HepG2 (cell line): ENCODE measurements around the gene LINC00237. TPM values are rescaled to one million over a fixed set of nuclear protein-coding genes. Genes with fewer than 3 reads are reported as not detected.

ENCODE experiments used
- HINFP ChIP-seq: sonication (generic); formaldehyde crosslinking; IDR thresholded peaks from 2 replicates; pipeline ENCODE4 v1.4.0; 2020; ENCODE audit warnings: low read depth, mild to moderate bottlenecking, missing genetic modification reagents
- HOXA9 ChIP-seq: sonication (generic); formaldehyde crosslinking; IDR thresholded peaks from 2 replicates; pipeline ENCODE4 v1.8.1; 2022; ENCODE audit warnings: missing genetic modification reagents, mild to moderate bottlenecking, moderate library complexity, borderline replicate concordance
- NCOA2 ChIP-seq: sonication (generic); formaldehyde crosslinking; IDR thresholded peaks from 2 replicates; pipeline ENCODE4 v1.8.0; 2022; ENCODE audit warnings: inconsistent platforms
- ONECUT2 ChIP-seq: sonication (generic); formaldehyde crosslinking; IDR thresholded peaks from 2 replicates; pipeline ENCODE4 v1.4.0; 2020; ENCODE audit warnings: missing genetic modification reagents
- PCBP2 ChIP-seq: fragments of 200-400 bp; formaldehyde crosslinking; optimal IDR thresholded peaks from 2 replicates; pipeline ENCODE3; 2018; ENCODE audit warnings: low read length, low read depth; ENCODE audit not compliant: poor library complexity, severe bottlenecking
- PHF8 ChIP-seq: sonication (generic); formaldehyde crosslinking; IDR thresholded peaks from 2 replicates; pipeline ENCODE4 v1.5.0; 2020; ENCODE audit warnings: missing genetic modification reagents
- SP2 ChIP-seq: sonication (generic); formaldehyde crosslinking; IDR thresholded peaks from 2 replicates; pipeline ENCODE4 v1.5.1; 2020; ENCODE audit warnings: mild to moderate bottlenecking, missing genetic modification reagents
- ZBTB4 ChIP-seq: sonication (generic); formaldehyde crosslinking; IDR thresholded peaks from 2 replicates; pipeline ENCODE4 v1.4.0; 2020; ENCODE audit warnings: missing genetic modification reagents, mild to moderate bottlenecking, borderline replicate concordance
- ZBTB7A ChIP-seq: sonication (generic); formaldehyde crosslinking; IDR thresholded peaks from 2 replicates; pipeline ENCODE4 v1.8.0; 2022; ENCODE audit warnings: mild to moderate bottlenecking, missing genetic modification reagents
- ZNF256 ChIP-seq: sonication (generic); formaldehyde crosslinking; conservative IDR thresholded peaks from 2 replicates; pipeline ENCODE4 v1.4.0; 2020; ENCODE audit warnings: missing genetic modification reagents
- ZNF362 ChIP-seq: sonication (generic); formaldehyde crosslinking; IDR thresholded peaks from 2 replicates; pipeline ENCODE4 v1.4.0; 2020; ENCODE audit warnings: missing genetic modification reagents, mild to moderate bottlenecking, borderline replicate concordance
- polyA plus RNA-seq, 8 experiments: library from polyadenylated mRNA; depleted of rRNA in 3 of 8; stranded (reverse) in 7 of 8; unstranded in 1 of 8; fragments of >200 nt; fragmentation: Illumina TruSeq in 4 of 8; extraction: Trizol in 4 of 8; gene quantifications; 2 replicates each; pipeline versions ENCODE4 v1.2.1 to v1.2.3, GENCODE V29; 2011 to 2016; ENCODE audit warnings: low read depth in 4 of 8, missing spikeins in 1 of 8, mixed read lengths in 1 of 8; ENCODE audit not compliant: insufficient read depth in 1 of 8
- total RNA-seq, 5 experiments: library from RNA; depleted of rRNA; stranded (reverse); fragments of >200 nt; fragmentation: Illumina TruSeq; extraction: Trizol; gene quantifications; 2 replicates each; pipeline ENCODE4 v1.2.3, GENCODE V29; 2016; ENCODE audit warnings: low read depth in 1 of 5
- TF ChIP-seq, protein P1 (sequence below), 2 experiments: sonication (generic) in 1 of 2; formaldehyde crosslinking in 1 of 2; IDR thresholded peaks; 2 replicates each; pipeline versions ENCODE4 v1.4.0 to v1.6.1; 2016 to 2020; ENCODE audit warnings: borderline replicate concordance in 1 of 2, low read depth in 1 of 2, mild to moderate bottlenecking in 1 of 2, missing genetic modification reagents in 1 of 2
- TF ChIP-seq, protein P2 (sequence below): sonication (generic); formaldehyde crosslinking; IDR thresholded peaks from 2 replicates; pipeline ENCODE4 v1.4.0; 2020; ENCODE audit warnings: missing genetic modification reagents

LINC00237 gene
- total and polyA plus RNA-seq, 2 of the 13 experiments (the other 11 are each of a cell fraction or from before 2014, with no cell fraction given), result not detected

GRCh38 chr20:21077809-21078345 lies 28.3 kb downstream of the LINC00237 start (continued):
- TF ChIP-seq ZNF362 (CRISPR knock-in tag) (0 out of 2 replicates have a peak, but pooled peaks have one; percentile 15), NCOA2 (CRISPR knock-in tag) (peak; percentile 95), HINFP (no peak), ONECUT2 (no peak; the same call in 1 of the 2 replicates), HOXA9 (no peak), SP2 (CRISPR knock-in tag) (no peak), ZNF256 (CRISPR knock-in tag) (no peak), ZBTB4 (no peak), PHF8 (0 out of 2 replicates have a peak, but pooled peaks have one; percentile 19), PCBP2 (no peak), ZBTB7A (no peak)
- TF ChIP-seq, protein P1, sequence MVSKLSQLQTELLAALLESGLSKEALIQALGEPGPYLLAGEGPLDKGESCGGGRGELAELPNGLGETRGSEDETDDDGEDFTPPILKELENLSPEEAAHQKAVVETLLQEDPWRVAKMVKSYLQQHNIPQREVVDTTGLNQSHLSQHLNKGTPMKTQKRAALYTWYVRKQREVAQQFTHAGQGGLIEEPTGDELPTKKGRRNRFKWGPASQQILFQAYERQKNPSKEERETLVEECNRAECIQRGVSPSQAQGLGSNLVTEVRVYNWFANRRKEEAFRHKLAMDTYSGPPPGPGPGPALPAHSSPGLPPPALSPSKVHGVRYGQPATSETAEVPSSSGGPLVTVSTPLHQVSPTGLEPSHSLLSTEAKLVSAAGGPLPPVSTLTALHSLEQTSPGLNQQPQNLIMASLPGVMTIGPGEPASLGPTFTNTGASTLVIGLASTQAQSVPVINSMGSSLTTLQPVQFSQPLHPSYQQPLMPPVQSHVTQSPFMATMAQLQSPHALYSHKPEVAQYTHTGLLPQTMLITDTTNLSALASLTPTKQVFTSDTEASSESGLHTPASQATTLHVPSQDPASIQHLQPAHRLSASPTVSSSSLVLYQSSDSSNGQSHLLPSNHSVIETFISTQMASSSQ (IDR thresholded peaks at IDR 0.05; ENCODE audit: low read depth), result no peak
- TF ChIP-seq, protein P1 (CRISPR knock-in tag; IDR thresholded peaks at IDR 0.05; ENCODE audit: borderline replicate concordance), result peak; percentile 88; the same call in 1 of the 2 replicates
- TF ChIP-seq, protein P2, sequence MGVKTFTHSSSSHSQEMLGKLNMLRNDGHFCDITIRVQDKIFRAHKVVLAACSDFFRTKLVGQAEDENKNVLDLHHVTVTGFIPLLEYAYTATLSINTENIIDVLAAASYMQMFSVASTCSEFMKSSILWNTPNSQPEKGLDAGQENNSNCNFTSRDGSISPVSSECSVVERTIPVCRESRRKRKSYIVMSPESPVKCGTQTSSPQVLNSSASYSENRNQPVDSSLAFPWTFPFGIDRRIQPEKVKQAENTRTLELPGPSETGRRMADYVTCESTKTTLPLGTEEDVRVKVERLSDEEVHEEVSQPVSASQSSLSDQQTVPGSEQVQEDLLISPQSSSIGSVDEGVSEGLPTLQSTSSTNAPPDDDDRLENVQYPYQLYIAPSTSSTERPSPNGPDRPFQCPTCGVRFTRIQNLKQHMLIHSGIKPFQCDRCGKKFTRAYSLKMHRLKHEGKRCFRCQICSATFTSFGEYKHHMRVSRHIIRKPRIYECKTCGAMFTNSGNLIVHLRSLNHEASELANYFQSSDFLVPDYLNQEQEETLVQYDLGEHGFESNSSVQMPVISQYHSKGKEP (CRISPR knock-in tag), result no peak
